Femur (tissue), 1 donor: ENCODE measurements around the gene SRCIN1.
"Not testable (repeated sequence)": the region's sequence is repeated elsewhere in the genome, so short reads cannot be mapped to it uniquely, and the experiment has no call there.

Experiments
- DNase-seq: peaks from one replicate; pipeline ENCODE4 v3.0.0-alpha.2; 2017

The SRCIN1 gene

GRCh38 chr17:38542286-38542685 lies 63.5 kb downstream of the SRCIN1 start:
- DNase-seq = no peak

- DNase-seq = no peak
Observed at GRCh38 chr17:38541281-38541680, 64.5 kb downstream of the SRCIN1 start.

GRCh38 chr17:38540514-38541045 lies 65.2 kb downstream of the SRCIN1 start:
- no peak for DNase-seq

- no peak for DNase-seq
Observed at GRCh38 chr17:38539386-38539785, 66.4 kb downstream of the SRCIN1 start.

GRCh38 chr17:38538906-38539305 lies 66.8 kb downstream of the SRCIN1 start:
- DNase-seq = no peak

- no peak for DNase-seq
Observed at GRCh38 chr17:38536661-38537060, 69.1 kb downstream of the SRCIN1 start.

- DNase-seq = no peak
Observed at GRCh38 chr17:38535886-38536285, 69.9 kb downstream of the SRCIN1 start.

GRCh38 chr17:38534498-38534885 lies 71.3 kb downstream of the SRCIN1 start:
- no peak for DNase-seq

GRCh38 chr17:38533866-38534497 lies 71.8 kb downstream of the SRCIN1 start:
- DNase-seq = no peak

GRCh38 chr17:38533241-38533640 lies 72.5 kb downstream of the SRCIN1 start:
- DNase-seq = no peak

- DNase-seq = no peak
Observed at GRCh38 chr17:38532451-38532850, 73.3 kb downstream of the SRCIN1 start.

- DNase-seq = not testable (repeated sequence)
Observed at GRCh38 chr17:38531761-38532160, 74.0 kb downstream of the SRCIN1 start.

GRCh38 chr17:38530856-38531255 lies 74.9 kb downstream of the SRCIN1 start:
- DNase-seq = not testable (repeated sequence)

GRCh38 chr17:38528141-38528540 lies 77.6 kb downstream of the SRCIN1 start:
- not testable (repeated sequence) for DNase-seq

GRCh38 chr17:38526526-38526925 lies 79.2 kb downstream of the SRCIN1 start:
- DNase-seq = not testable (repeated sequence)

GRCh38 chr17:38512473-38513058 lies 93.2 kb downstream of the SRCIN1 start:
- no peak for DNase-seq

- DNase-seq = no peak
Observed at GRCh38 chr17:38511150-38512108, 94.3 kb downstream of the SRCIN1 start.

- DNase-seq = peak; percentile 60
Observed at GRCh38 chr17:38510421-38511149, 95.2 kb downstream of the SRCIN1 start.

GRCh38 chr17:38509772-38510420 lies 95.9 kb downstream of the SRCIN1 start:
- no peak for DNase-seq

GRCh38 chr17:38508954-38509771 lies 96.6 kb downstream of the SRCIN1 start:
- peak; percentile 88 for DNase-seq

- DNase-seq = no peak
Observed at GRCh38 chr17:38508570-38508950, 97.2 kb downstream of the SRCIN1 start.
